Measurements from ENCODE around the gene FAM20B. TPM values are rescaled to one million over a fixed set of nuclear protein-coding genes. Genes with fewer than 3 reads are reported as not detected.

FAM20B gene
- total RNA-seq, 1 experiment from 2014 or later, result 28.6 TPM

DNA sequence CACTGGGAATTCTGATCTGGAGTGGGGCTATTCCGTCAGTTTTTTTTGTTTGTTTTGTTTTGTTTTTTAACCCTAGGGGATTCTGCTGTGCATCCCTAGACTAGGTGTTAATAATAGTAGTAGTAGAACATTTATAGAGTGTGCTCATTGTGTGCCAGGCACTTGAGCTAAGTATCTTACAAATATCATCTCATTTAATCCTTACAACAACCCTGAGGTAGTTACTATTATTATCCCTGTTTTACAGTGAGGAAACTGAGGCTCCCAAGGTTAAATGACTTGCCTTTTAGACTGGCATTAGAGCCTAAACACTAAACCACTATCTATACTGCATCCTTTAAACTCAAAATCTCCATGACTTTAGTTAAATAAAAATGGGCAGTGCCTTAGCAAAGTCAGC, 78.3 kb downstream of the FAM20B start:
- DNase-seq (ENCODE audit: low read depth, low spot score), result no peak
- in situ Hi-C loops (cut with HindIII; ENCODE audit: low pct_unique_long_range_greater_than_20kb, low sequenced_read_pairs), result no loop called here

DNA sequence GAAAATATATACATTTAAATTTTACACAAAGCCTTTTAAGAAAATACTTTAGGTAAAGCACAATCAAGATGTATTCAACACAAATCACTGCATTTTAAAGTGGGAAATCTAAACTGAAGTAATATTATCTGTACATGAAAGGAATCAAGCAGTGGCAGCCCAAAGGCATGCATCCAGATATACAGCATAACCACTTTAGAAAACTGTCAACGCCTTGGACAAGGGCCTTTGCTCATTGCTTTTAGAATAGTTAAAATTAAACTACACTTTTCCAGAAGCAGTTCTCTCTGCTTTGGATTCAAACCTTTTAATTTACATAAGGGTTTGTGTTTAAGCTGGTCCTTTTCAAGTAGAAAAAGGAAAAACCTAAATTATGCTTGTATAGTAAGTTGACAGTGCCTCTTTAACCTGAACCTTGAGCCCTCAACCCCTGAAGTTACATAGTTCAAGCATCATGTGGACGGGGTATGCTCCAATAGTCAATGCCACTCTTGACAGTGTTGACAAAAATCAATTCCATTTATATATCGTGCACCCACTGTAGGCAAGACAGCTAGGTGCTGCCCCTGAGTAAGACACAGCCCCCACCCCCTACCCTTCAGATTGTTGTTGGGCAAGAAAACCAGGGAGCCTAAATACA, 79.0 kb downstream of the FAM20B start:
- no peak for DNase-seq (ENCODE audit: low read depth, low spot score)
- in situ Hi-C loops (cut with HindIII; ENCODE audit: low pct_unique_long_range_greater_than_20kb, low sequenced_read_pairs), result no loop called here

DNA sequence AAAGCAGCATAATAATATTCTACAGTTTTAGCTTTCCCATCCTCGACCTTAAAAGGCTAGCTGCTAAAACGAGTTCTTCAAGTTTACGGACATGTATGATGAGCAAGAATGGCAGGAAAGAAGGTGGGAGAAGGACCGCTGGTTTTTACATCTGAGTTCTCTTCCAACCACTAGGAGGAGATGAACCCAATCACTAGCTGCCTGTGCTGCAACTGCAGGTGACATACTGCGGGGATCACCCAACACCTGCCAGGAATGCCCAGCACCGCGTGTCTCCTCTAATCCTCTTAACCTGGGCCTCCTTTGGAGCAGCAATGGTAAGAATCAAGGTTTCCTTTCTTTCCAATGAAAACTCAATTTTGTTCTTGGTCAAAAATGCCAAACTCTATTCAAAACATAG, 79.7 kb downstream of the FAM20B start:
- in situ Hi-C loops (cut with HindIII; ENCODE audit: low pct_unique_long_range_greater_than_20kb, low sequenced_read_pairs), result no loop called here
- DNase-seq (ENCODE audit: low read depth, low spot score), result peak; percentile 43

DNA sequence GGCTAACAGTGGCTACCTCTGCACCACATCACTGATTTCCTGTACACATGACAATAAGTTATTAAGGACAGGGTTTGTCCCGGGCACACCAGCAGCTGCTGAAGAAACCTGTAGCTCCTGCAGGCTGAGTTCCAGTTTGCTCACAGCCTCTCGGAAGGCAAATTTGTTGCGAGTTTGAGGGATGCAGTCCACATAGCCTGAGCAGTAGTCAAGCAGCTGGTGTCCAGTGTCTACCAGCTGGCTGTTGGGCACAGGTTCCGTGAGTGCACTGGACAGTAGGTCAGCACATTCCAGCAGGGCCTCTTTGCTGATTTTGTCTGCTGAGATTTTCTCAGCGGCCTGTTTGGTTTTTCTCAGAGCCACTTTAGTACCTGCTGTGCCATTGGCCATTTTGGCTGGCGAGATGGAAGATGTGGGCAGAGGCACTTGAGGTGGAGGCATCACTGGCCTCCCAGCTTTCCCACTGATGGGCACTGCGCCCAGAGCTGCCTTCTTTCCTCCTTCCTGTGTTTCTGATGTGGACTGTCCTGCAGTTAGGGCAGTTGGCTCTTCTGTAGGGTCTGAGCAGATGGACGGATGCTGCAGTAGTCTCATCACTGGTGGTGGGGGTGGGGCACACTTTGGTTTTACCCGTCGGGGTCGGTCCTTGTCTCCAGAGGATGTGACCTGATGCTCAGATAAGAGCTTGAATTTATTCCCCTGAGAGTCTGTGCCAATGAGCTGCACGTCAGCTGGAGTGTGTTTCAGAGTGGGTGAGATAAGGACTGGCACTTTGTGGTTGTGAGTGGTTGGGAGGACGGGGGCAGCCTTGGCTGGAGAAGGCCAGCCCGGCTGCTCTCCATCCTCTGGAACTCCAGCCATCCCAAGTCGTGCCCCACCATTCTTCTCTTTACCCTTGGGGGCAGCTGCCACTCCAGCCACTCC, 82.3 kb downstream of the FAM20B start:
- in situ Hi-C loops (cut with HindIII; ENCODE audit: low pct_unique_long_range_greater_than_20kb, low sequenced_read_pairs), result no loop called here
- no peak for DNase-seq (ENCODE audit: low read depth, low spot score)

DNA sequence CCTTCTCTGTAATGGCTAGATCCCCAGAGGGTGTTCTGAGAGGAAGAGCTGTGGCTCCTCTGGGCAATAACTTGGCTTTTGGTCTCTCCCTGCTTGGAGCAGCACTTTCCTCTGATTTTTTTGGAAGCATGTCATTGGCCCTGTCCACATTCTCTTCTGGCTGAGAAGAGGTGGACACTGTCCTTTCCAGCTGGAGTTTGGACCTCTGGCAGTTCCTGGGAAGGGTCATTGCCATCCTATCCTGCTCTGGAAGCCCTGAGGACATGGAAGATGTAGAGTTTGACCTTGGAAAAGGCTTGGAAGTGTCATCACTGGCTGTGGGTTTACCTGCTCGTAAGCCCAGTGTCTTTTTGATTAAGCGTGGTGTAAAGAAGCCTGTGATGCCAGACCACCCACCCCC, 83.0 kb downstream of the FAM20B start:
- DNase-seq (ENCODE audit: low read depth, low spot score), result no peak
- in situ Hi-C loops (cut with HindIII; ENCODE audit: low pct_unique_long_range_greater_than_20kb, low sequenced_read_pairs), result no loop called here

DNA sequence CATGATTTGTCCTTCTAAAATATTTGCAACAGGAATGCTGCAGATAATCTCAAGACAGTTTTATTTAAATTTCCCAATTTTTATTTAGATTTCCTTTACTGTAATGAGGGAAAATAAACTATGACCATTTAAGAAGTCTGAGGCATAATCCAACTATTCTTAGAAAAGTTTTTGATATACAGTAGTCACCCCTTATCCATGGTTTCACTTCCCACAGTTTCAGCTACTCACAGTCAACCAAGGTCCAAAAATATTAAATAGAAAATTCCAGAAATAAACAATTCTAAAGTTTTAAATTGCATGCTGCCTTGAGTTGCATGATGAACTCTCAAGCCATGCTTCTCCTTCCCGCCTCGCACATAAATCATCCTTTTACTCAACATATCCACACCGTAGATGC, 89.5 kb downstream of the FAM20B start:
- in situ Hi-C loops (cut with HindIII; ENCODE audit: low pct_unique_long_range_greater_than_20kb, low sequenced_read_pairs), result no loop called here
- DNase-seq (ENCODE audit: low read depth, low spot score), result no peak

DNA sequence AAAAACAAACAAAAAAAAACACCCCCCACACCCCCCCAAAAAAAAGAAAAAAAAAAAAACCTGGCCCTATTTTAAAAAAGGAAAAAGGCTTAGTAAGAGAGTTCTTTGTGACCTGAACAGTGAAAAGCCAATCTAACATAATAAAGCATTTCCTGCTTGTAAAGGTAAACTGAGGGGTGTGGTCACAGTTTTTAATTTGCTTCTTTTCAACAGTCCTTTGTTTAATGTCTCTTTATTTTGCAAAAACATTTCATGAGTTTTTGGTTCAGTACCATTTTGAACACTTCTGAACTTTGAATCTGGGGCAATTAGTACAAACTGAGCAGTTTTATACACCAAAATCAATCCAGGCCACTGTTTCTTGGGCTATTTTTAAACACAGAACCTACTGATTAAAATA, 93.8 kb downstream of the FAM20B start:
- DNase-seq (ENCODE audit: low read depth, low spot score), result no peak
- in situ Hi-C loops (cut with HindIII; ENCODE audit: low pct_unique_long_range_greater_than_20kb, low sequenced_read_pairs), result no loop called here

DNA sequence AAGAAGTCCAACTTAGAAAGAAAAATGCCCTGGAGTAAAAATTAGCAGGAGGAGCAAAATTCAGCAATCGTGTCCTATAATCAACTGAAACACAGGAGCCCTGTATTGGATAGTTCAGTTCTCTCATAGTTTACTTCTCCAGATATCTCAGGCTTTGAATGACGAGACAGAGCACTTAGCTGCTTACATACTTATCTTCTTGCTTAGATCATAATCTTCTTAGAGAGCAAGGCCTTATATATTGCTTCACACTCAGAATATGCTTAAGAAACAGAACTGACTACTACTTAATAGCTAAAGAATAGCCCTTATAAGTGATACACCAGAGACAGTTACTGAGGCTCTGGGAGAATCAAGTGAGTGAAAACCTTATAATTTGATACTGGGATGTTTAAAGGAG, 95.0 kb downstream of the FAM20B start:
- DNase-seq (ENCODE audit: low read depth, low spot score), result no peak
- in situ Hi-C loops (cut with HindIII; ENCODE audit: low pct_unique_long_range_greater_than_20kb, low sequenced_read_pairs), result no loop called here

DNA sequence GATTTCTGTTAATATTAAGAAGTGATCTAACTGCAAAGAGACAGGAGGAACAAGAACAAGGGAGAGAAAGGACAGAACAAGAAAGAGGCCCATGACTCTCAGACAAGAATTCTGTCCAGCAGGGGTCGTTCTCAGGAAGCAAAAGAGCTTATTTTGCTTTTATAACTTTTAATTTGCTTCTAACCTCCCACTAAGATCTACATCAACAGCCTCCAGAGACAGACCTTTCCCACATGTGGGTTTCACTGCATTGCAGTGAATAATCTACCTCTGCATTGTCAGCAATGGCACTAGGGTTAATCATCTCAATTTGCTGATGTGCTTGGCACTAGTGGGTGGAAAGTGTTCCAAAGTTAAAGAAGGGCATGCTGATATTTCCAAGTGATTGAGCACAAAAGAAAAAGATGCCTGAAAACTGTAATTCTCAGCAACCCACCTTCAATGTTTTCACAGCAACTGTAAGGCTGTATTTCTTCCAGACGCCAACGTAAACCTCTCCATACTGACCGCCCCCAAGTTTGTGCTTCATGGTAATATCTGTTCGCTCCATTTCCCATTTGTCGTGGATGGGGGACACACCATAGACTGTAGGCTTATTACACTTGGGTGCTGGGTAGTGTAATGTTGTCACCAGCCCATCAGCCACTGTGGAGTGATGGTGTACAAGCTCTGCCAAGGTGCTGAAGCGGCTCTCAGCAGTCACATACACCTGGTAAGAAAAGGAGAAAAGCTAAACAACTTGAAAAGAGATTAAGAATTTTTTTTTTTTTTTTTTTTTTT, 95.7 kb downstream of the FAM20B start:
- DNase-seq (ENCODE audit: low read depth, low spot score), result peak; percentile 64
- in situ Hi-C loops (cut with HindIII; ENCODE audit: low pct_unique_long_range_greater_than_20kb, low sequenced_read_pairs), result no loop called here

DNA sequence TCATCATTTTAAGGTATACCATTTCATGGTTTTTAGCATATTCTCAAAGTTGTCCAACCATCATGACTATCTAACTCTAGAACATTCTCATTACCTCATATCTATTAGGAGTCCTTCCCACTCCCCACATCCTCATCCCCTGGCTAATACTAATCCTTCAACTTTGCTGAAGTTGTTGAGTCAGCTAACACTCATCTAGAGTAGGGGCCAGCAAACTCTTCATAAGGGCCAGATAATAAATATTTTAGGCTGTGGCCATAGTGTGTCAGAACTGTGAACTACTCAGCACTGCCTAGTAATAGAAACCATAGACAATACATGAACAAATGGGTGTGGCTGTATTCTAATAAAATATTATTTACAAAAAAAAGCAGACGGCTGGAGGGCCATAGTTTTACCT, 99.2 kb downstream of the FAM20B start:
- in situ Hi-C loops (cut with HindIII; ENCODE audit: low pct_unique_long_range_greater_than_20kb, low sequenced_read_pairs), result no loop called here

More for the DNA sequence above, 99.2 kb downstream of the FAM20B start:
- no peak for DNase-seq (ENCODE audit: low read depth, low spot score)

Other genes starting within 250 kb of the FAM20B start
- 1.8 and 2.2 TPM in 2 replicates for gene ANGPTL1, start 154.8 kb upstream of the FAM20B start, total RNA-seq (2014; rRNA removed; shearing (Covaris generic))
- 13.1 and 15.0 TPM in 2 replicates for gene TOR3A, start 56.2 kb downstream of the FAM20B start, total RNA-seq (2014; rRNA removed; shearing (Covaris generic))
- gene ABL2, start 203.8 kb downstream of the FAM20B start, total RNA-seq (2014; rRNA removed; shearing (Covaris generic)), result 61.3 and 63.2 TPM in 2 replicates